ENCODE results near the gene PDE4DIP.
"Not testable (repeated sequence)": the region's sequence is repeated elsewhere in the genome, so short reads cannot be mapped to it uniquely, and the experiment has no call there.

The PDE4DIP gene

DNA sequence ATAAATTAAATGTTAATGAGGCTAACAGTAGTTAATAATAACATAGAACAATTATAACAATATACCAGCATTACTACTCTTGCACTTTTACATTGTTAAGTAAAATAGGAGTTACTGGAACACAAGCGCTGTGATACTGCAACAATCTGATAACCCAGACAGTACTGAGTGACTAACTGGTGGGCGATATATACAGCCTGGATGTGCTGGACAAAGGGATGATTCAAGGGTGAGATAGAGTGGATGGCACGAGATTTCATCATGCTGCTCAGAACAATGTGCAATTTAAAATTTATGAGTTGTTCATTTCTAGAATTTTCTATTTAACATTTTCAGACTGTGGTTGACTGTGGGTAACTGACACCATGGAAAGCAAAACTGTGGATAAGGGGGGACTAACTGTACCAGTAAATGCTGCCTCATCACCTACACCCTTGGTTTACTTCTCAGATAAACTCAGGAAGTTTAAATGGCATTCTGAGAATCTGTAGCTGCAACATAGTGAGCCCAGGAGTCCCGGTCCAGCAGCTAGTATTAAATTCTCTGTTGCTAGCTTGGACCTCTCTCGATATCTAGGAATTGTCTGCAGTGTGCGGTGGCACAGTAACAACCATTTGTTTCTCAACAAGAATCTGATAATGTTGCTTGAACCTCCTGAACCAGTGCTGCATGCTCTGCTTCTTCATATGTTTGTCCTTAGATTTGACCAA, 24.9 kb downstream of the PDE4DIP start:
- not testable (repeated sequence) for DNase-seq (ENCODE audit: extremely low spot score, insufficient read length, low read depth); FAIRE-seq

DNA sequence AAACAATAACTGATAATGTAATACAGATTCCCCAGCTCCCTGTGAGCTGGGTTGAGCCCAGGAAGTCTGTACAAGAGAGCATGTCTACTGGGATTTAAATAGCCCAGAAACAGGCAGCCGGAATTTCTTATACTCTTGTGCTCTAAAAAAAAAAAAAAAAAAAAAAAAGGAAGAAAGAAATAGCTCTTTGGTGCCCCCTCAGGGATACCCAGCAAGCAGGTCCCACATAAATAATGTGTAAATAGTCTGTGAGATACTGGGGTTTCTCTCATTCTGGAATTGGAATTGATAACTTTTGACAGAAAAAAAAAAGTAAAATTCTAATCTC, 25.4 kb downstream of the PDE4DIP start:
- not testable (repeated sequence) for DNase-seq (ENCODE audit: extremely low spot score, insufficient read length, low read depth); FAIRE-seq

DNA sequence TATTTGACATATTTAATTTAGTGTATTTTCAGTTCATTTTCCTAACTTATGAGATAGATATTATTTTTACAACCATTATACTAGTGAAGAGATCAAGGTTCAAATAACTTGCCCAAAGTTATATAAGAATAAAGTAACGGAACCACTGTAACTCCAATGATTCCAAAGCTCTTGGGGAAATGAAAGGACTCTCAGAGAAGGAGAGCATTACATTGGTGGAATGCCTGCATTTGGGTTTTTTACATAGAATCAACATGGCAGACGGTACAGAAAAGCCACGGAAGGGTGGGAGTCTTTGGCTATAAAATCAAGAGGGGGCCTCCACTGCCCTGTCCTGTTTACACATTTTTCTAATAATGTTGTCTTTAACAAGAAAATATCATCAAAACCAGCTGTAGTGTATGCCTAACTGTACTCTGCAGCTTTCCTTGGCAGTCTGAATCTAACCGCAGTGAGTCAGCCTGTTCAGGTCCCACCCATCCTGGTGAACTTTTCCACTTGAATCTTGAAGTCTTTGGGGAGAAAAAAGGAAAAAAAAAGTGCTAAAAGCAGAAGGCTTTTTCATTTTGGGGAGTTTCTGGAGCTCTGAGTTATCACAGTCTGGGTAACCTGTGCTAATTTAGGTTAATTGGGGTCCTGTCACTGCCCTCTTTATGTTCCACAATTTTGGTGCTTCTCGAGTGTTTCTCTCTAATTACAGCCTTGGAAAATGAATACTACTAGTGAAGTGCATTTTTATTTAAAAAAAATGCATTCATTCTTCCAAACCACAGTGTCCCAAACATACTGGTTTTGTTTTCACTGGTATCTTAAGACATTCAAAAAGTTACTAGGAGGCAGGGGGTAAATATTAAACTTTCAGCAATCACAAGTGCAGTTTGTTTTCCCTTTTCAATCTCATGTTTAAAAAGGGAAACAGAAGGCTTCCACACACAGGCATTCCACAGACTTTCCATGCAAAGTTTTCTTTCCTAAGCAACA, 30.5 kb downstream of the PDE4DIP start:
- not testable (repeated sequence) for FAIRE-seq; DNase-seq (ENCODE audit: extremely low spot score, insufficient read length, low read depth)

DNA sequence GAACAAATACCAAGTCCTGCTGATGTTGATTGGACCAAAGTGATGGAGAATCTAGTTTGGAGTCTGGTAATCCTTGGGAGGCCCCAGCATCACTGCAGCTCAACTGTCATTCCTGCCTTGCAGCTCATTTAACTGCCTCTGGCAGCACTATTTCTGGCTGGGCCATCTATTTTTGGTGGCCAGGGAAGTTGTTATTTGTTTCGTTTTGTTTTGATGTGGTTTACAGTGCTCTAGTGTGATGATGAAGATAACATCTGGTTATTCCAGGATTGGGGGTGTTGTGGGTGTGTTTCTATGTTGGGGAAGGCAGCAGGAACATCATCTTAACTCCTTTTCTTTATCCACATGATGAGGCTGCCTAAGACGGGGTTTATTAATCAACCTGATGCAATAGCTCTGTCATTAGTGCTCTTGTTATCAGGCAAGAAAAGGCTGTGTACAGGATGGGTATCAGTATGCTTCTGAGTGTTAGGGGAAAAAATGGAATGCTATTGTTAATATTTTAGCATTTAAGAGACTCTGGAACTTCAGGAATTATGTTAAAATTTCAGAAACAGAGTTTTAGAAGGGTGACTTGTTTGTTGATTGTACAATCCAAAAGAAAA, 35.7 kb downstream of the PDE4DIP start:
- DNase-seq (ENCODE audit: extremely low spot score, insufficient read length, low read depth); FAIRE-seq: not testable (repeated sequence)

DNA sequence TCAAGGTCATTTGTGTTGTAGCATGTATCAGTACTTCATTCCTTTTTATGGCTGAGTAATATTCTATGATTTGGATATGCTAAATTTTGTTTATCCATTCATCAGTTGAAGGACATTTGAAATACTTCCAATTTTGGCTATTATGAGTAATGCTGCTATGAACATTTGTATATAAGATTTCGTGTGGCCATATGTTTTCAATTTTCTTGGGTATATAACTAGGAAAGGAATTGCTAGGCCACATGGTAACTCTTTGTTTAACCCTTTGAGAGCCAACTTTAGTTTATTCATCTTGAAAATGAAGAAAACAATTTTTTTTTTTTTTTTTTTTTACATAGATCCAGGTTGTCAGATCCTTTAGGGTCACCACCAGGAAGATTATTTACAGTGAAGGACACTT, 37.0 kb downstream of the PDE4DIP start:
- FAIRE-seq; DNase-seq (ENCODE audit: extremely low spot score, insufficient read length, low read depth): not testable (repeated sequence)

DNA sequence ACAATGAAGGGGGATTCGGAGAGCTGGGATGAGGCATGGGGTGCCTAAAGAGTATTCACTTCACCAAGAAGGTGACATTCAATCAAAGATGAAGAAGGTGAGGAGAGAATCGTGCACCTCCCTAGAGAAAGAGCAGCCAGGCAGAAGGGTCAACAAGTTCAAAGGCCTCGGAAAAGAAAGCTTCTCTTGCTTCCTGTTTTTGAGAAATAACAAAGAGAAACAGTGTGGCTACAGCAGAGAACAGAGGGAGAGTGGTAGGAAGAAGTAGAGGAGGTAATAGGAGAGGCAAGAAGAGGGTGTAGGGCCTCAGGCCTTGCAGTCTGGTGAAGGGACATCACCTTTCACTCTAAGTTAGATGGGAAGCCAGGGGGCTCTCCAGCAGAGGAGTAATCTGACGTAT, 41.0 kb downstream of the PDE4DIP start:
- not testable (repeated sequence) for FAIRE-seq; DNase-seq (ENCODE audit: extremely low spot score, insufficient read length, low read depth)

DNA sequence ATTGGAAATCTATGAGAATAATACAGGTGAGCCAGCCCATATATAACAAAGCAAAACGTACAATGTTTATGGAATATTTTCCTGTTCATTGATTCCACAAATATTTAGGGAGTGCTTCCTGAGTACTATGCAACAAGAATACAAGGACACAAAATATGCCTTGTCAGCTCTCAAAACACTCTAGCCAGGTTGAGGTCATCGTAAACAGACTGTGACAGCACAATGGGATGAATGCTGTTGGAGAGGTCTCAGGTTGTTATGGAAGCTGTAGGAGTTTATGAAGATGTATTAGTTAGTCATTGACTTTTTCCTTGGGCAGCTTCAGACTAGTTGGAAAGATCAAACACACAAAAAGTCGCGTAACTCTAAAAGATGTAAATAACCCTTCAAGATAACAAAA, 42.1 kb downstream of the PDE4DIP start:
- not testable (repeated sequence) for FAIRE-seq; DNase-seq (ENCODE audit: extremely low spot score, insufficient read length, low read depth)

DNA sequence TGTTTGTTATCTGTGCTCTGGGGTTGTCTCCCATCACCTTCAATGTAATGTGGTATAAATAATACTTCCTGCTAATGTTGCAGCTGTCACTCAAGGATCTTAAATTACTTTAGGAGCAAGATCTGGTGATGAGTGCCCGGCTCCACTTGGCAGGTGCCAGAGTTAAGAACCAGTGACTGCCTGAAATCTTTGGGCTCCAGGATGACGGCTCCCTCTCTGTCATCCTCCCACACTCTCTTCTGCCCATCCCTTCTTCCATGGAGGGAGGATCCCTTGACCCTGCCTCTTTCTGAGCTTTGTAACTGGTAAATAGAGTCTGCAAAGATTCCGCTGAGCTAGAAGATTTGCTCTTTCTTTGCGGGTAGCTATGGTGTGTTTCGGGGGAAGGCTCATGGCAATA, 44.4 kb downstream of the PDE4DIP start:
- not testable (repeated sequence) for FAIRE-seq; DNase-seq (ENCODE audit: extremely low spot score, insufficient read length, low read depth)

DNA sequence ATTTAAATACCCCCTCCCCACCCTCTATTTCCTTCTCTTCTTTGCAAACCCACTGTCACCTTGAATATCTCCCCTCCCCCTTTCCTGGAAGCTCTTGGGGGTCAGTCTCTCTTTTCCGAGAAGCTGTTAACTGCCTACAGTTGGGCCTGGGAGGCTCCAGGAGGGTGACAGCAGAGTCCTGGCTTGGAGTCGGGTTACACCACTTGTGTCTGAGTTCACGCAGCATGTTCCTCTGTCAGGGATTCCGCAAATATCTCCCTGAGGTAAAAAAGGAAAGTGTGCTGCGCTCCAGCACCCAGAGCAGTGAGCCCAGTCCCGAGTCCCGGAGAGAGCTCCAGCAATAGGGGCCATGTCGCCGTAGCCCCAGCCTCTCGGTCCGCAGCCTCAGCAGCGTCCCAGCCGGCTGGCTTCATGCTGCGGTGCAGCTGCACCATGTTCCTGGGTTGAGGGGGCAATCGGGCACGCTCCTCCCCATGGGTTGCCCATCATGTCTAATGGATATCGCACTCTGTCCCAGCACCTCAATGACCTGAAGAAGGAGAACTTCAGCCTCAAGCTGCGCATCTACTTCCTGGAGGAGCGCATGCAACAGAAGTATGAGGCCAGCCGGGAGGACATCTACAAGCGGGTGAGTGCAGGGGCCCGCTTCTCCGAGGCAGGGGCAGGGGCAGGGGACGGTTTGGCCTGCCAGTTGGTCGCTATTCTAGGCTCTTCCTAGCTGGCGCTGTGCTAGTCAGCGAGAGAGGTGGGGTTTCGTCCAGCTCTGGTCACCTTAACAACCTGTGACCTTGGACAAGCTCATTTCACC, 45.2 kb downstream of the PDE4DIP start:
- FAIRE-seq = not testable (repeated sequence)

DNA sequence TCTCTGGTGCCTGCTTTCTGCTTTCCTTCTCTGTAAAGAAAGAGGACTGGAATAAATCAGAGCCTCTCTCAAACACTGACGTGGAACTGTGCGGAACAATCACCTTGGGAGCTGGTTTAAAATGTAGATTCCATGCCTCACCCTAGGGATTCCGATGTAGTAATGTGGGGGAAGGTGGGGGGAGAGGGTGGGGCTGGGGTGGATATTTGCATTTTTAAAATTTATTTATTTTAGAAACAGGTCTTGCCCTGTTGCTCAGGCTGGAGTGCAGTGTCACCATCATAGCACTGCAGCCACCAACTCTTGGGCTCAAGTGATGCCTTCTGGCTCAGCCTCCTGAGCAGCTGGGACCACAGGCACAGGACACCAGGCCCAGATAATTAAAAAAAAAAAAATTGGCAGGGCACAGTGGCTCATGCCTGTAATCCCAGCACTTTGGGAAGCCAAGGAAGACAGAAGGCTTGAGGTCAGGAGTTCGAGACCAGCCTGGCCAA, 45.9 kb downstream of the PDE4DIP start:
- DNase-seq (ENCODE audit: extremely low spot score, insufficient read length, low read depth); FAIRE-seq: not testable (repeated sequence)

More for the DNA sequence above, 45.2 kb downstream of the PDE4DIP start:
- DNase-seq (ENCODE audit: extremely low spot score, insufficient read length, low read depth) = not testable (repeated sequence)

DNA sequence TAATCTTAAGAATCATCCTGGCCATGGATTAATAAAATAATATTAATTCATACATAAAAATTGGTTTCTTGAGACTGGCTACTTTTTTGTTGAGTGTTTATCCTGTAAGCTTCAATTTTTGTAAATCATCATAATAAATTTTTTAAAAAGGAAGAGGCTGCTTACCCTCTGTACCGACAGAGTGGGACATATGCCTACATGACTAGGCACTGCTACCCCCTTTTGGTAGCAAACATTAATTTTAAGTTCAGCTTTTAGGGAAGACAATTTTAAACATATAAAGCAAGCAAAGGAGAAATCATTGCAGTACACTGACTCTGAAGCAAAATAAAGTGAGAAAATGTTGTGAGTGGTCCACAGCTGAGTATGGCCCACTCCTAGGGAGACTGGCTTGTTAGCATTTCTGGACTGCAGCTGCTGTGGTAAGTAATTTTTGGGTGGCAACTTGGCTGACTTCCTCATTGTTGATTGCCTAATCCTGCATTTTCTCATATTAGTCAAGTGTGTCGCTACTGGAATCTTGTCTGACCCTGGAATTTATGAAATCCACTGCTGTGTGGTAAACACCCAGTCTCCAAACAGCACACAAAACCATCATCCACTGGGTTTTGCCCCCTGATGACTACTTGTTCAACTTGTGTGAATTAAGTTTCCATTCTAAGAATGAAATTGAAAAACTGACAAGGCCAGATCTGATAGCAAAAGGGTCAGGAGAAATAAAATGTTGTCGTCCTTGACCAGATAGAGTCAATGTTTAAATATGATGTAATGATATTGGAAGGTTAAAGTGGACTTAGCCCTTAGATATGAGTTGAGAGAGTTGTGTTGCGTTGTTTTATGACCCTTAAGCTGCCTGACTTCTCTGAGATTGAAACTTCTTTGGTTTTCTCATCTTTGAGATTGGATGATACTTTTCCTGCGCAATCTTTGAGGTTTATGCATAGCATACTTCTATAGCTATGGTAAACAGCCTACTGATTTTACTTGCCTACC, 50.4 kb downstream of the PDE4DIP start:
- FAIRE-seq; DNase-seq (ENCODE audit: extremely low spot score, insufficient read length, low read depth): not testable (repeated sequence)

DNA sequence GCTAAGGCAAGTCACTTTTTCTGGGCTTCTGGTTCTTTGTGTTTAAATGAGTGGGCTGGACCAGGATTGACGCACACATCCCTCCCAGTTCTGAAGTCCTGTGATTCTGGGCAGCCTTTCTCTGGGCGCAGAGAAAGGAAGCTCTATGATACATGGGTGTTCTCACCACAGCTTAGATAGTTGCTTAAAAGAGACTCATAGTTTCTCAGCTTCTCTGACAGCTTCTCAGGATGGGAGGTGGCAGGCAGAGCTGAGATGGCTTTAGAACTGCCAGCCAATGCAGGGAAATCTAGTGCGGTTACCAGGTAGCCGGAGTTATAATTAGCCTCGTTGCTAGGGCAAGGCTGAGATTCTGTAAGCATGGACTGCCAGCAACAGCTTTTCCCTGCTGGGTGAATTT, 55.8 kb downstream of the PDE4DIP start:
- FAIRE-seq; DNase-seq (ENCODE audit: extremely low spot score, insufficient read length, low read depth): not testable (repeated sequence)

DNA sequence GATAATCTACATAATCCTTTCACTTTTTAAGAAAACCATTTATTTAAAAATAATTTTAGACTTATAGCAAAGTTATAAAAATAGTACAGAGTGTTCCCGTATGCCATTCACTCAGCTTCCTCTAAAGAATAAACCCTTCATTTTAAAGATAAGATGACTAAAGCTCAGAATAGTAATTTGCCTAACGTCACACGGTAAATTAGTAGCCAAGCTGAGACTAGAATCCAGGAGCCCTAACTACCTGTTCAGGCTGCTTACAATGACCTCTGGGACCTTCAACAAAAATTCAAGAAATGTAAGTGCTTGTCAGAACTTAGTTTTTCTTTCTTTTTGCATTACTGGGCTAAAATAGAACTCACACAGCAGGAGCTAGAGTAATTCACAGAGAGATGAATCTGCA, 56.5 kb downstream of the PDE4DIP start:
- not testable (repeated sequence) for DNase-seq (ENCODE audit: extremely low spot score, insufficient read length, low read depth); FAIRE-seq

DNA sequence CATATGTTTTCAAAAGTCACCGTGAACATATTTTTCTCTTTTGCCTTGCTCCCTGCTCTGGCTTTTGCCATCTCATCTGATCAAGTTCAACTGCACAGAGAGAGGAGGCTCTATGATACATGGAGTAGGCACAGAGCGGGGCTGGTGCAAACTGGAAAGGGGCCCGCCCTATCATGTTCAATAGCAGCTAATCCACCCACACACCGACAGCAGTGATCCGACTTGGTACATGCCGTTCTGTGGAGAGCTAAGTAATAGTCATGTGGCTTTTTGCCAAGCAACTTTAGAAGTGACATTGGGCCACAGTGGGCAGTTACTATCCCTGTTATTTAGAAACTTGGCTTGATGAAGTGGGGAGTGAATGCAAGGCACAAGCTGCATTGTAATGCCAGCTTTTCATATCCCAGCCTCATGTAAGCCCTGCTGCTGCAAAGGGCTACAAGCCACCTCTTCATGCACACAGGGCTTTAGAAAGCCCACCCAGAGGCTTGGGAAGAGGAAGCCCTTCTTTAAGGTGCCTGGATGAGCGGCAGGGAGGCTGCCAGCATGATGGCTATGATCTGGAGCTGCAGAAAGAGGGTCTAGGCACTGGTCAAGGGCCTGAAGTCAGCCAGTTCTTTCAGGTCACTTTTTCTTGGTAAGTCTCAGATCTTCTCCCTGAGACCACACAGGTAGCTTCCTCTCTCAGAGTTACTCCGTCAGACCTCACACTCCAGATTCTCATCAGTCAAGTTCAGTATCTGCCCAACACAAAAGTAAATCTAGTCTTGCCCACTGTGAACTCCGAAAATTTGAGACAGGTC, 57.1 kb downstream of the PDE4DIP start:
- DNase-seq (ENCODE audit: extremely low spot score, insufficient read length, low read depth); FAIRE-seq: not testable (repeated sequence)

DNA sequence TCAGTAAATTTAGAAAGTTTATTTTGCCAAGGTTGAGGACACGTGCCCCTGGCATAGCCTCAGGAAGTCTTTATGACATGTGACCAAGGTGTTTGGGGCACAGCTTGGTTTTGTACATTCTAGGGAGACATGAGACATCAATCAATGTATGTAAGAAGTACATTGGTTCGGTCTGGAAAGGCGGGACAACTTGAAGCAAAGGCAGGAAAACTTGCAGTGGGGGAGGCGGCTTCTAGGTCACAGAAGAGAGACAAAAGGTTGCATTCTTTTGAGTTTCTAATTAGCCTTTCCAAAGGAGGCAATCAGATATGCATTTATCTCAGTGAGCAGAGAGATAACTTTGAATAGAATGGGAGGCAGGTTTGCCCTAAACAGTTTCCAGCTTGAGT, 57.7 kb downstream of the PDE4DIP start:
- not testable (repeated sequence) for FAIRE-seq; DNase-seq (ENCODE audit: extremely low spot score, insufficient read length, low read depth)

DNA sequence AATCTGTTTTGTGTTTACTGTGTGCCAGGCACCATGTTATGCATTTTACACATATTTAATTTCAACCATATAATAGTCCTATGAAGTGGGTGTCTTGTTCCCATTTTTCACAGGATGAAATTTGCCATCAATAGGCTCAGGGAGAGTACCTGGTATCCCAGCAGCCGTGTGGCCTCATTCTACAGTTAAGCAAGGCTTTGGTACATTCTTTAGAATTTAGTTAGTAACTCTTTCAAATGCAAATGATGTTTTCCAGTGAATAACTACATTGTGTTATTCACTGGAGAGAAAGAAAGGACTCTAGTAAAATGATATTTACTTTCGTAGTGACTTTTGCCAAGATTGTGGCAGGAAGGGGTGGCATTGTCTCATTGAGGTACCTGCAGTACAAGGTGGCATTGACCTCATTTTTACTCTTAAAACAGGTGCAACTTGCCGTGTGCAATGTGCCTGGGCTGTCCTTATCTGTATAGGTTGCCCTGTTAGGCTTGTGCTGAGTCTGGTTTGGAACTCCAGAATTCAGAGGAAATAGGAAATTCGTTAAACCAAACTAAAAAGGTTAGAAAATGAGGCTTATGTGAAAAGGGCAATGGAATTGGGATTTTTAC, 65.1 kb downstream of the PDE4DIP start:
- DNase-seq (ENCODE audit: extremely low spot score, insufficient read length, low read depth); FAIRE-seq: not testable (repeated sequence)

All from GM18507 (cell line).